HG02759 (cell line): Measurements from ENCODE around the gene DNASE1.
"Not testable (repeated sequence)": the region's sequence is repeated elsewhere in the genome, so short reads cannot be mapped to it uniquely, and the experiment has no call there.

Experiments
- ATAC-seq: cut with Tn5 transposase; IDR thresholded peaks from one replicate; pipeline ENCODE4 v1.9.1; 2021; ENCODE audit warnings: mild to moderate bottlenecking, moderate library complexity; ENCODE audit not compliant: unreplicated experiment

The DNASE1 gene, protein sequence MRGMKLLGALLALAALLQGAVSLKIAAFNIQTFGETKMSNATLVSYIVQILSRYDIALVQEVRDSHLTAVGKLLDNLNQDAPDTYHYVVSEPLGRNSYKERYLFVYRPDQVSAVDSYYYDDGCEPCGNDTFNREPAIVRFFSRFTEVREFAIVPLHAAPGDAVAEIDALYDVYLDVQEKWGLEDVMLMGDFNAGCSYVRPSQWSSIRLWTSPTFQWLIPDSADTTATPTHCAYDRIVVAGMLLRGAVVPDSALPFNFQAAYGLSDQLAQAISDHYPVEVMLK

DNA sequence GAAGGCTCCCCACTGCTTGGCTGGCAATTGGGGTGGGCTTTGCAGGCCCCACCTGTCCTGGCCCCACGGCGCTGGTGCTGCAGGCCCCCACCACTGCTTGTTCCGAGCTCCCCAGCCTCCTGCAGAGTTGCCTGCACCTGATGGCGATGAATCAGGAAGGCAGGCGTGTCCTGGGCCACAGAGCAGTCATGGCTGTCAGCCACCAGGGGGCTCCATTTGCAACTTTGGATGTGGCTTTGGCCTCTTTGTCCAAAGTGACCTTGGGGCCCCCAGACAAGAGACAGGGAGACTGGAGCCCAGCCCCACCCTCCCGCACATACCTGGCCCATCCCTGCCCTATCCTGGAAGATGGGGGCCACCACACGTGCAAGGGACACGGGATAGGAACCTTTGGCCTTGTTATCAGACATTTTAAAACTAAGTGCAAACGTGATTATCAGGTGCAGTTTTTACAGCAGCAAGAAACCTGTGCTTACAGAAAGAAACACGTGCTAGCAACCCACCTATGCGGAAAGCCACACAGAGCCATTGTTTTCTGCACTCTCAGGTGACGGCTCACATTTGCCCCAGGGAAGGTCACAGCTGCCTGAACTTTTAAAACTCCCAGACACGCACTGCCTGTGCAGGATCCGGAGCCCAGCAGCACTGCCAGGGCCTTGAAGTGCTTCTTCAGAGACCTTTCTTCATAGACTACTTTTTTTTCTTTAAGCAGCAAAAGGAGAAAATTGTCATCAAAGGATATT is at the start of gene DNASE1:
TSS of gene DNASE1 (plus strand) at position 443 of the 743 bp plus-strand sequence. CDS start 683 bp downstream, outside the sequence.
- no peak for ATAC-seq

GRCh38 chr16:3606441-3606840 is 48.0 kb upstream of the DNASE1 start:
- no peak for ATAC-seq

DNA sequence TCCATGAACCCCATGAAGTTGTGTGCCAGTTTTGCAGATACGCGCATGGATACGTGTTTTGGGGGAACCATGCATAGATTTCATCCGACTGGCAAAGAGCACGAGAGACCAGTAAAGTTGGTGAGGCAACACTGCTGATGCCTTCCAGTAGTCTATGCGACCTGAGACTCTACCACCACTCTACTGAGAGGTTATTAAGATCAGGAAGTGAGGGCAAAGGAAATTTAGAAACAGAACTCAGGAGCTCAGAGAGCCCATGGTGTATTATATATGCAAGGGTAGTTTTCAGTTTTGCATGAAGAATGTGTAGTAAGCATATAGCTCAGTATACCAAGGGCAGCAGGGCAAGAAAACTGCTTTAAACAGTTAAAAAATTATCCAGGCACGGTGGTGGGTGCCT is 47.3 kb upstream of the DNASE1 start:
- ATAC-seq: no peak

GRCh38 chr16:3607634-3608033 is 46.9 kb upstream of the DNASE1 start:
- no peak for ATAC-seq

GRCh38 chr16:3608069-3608468 is 46.4 kb upstream of the DNASE1 start:
- no peak for ATAC-seq

GRCh38 chr16:3608976-3609375 is 45.5 kb upstream of the DNASE1 start:
- not testable (repeated sequence) for ATAC-seq

- no peak for ATAC-seq
These were observed 44.4 kb upstream of the DNASE1 start for GRCh38 chr16:3609895-3610697.

GRCh38 chr16:3610698-3611145 is 43.8 kb upstream of the DNASE1 start:
- ATAC-seq: no peak

DNA sequence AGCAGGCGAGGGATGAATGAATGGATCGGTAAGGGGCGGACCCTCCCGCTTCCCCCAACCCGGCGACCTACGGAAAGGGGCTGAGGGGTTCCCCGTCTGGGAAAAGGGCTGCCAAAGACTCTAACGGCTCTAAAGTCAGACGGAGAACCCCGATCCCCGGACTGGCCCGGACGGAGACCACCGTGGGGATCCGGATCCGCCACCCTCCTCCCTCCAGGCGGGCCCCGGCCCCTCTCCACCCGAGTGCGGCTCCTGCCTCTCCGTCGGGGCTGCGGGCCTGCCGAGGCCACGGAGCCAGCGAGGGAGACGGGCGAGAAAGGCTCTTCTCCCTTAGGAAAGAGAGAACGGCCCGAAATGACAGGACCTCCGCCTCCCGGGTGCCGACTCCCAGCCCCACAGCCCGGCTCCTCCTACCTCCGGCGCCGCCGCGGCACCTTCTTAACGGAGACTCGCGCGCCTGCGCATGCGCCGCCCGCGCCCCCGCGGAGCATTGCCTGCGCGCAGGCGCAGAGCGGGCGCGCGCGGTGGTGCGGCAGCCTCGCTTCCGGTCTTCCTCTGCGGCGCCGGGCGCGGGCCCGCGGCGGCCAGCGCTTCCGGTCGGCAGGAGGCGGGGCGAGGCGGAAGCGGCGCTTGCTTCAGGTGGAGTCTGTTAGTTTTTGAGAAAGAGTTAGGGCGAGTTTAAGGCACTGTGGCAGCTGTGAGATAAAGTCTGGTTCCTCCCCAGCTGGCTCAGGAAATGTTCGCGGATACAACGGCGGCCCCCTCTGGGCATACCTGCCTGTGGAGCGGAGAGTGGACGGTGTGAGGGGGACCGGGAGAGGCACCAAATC is 43.1 kb upstream of the DNASE1 start, which contains the start of gene SLX4:
TSS of gene SLX4 (minus strand) at position 461 of the 830 bp plus-strand sequence. CDS start 2,642 bp downstream, outside the sequence.
- peak; percentile 90 for ATAC-seq

GRCh38 chr16:3612510-3613466 is 41.7 kb upstream of the DNASE1 start:
- ATAC-seq: no peak

GRCh38 chr16:3618769-3619141 is 35.7 kb upstream of the DNASE1 start:
- no peak for ATAC-seq

- peak; percentile 48 for ATAC-seq
These were observed 30.8 kb upstream of the DNASE1 start for GRCh38 chr16:3623642-3624041.

GRCh38 chr16:3625331-3625730 is 29.2 kb upstream of the DNASE1 start:
- ATAC-seq: no peak

- peak; percentile 58 for ATAC-seq
These were observed 28.4 kb upstream of the DNASE1 start for GRCh38 chr16:3625911-3626732.

GRCh38 chr16:3637371-3637923 is 17.0 kb upstream of the DNASE1 start:
- no peak for ATAC-seq

GRCh38 chr16:3638916-3639644 is 15.4 kb upstream of the DNASE1 start:
- ATAC-seq: no peak

DNA sequence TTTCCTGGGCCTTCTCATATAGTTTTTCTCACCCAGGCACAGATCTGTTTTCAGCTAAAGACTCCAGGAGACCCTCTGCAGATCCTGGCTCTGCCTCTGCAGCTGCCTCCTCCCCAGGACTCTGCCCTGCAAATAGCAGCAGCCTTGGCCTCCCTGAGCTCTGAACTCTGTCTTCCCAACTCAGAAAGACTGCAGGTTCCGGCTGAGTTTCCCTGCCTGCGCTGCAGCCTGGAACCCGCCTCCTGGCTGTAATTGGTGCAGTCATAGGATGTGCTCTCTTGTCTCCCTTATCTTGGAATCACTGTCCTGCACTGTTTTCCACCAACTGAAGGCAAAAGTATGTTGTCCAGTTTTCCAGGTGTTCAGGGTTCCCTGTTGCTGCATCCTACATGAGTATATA is 14.3 kb upstream of the DNASE1 start:
- ATAC-seq: no peak
